Posterior vena cava (tissue), 2 donors: ENCODE results near the gene SNX25. TPM values are rescaled to one million over a fixed set of nuclear protein-coding genes. Genes with fewer than 3 reads are reported as not detected.
"Not testable (repeated sequence)": the region's sequence is repeated elsewhere in the genome, so short reads cannot be mapped to it uniquely, and the experiment has no call there.

Source experiments
- DNase-seq: peaks from one replicate; pipeline ENCODE4 v3.0.0-alpha.2; 2020; ENCODE audit warnings: low spot score
- intact Hi-C, 2 donors: fragments of 100-400 bp; cut with DNase I; formaldehyde crosslinking; loops; one replicate each; pipeline versions ENCODE4 v1.14.1 to v1.14.2; 2022 to 2023
- total RNA-seq, 2 donors: library from RNA; stranded (reverse); fragmentation: NEBNext Ultra II Directional; extraction: Animal tissue kit (Norgen Biotek cat#: 25700); gene quantifications; one replicate each; pipeline ENCODE4 v1.2.1, GENCODE V29; 2021
- donor health status: DM: yes; HTN: yes; CAD: no.
- donor health status: DM: yes; HTN: yes; CAD: no.

The SNX25 gene
- total RNA-seq, 2 donors from 2014 or later, result 19.9 to 20.3 TPM

- intact Hi-C loops, result no loop called here
- DNase-seq, result no peak
These were observed 113.4 kb downstream of the SNX25 start for GRCh38 chr4:185322803-185323202.

- intact Hi-C loops, result no loop called here
- DNase-seq, result no peak
These were observed 114.2 kb downstream of the SNX25 start for GRCh38 chr4:185323606-185324005.

GRCh38 chr4:185324361-185324760 is 115.0 kb downstream of the SNX25 start:
- intact Hi-C loops, DNase-seq: not testable (repeated sequence)

DNA sequence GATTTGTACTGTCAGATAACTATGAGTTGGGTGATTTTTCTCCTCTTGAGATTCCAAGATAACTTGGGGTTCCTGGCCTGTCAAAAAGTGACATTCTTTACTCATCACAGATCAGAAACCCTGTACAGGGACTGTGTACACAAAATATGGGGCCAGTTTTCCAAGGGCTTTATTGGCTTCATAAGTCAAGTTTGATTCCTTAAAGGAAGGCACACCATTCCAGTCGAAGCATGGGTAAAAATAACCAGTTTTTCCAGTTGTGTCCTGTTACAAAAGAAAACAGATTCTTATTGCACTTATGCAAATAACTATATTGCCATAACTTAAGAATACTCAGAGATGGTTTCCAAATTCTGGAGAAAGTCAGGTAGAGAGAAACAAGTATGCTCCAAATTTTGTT is 116.3 kb downstream of the SNX25 start:
- DNase-seq, result not testable (repeated sequence)

GRCh38 chr4:185328586-185328985 is 119.2 kb downstream of the SNX25 start:
- DNase-seq, result no peak
- intact Hi-C loops, result no loop called here

More for the DNA sequence above, 116.3 kb downstream of the SNX25 start:
- intact Hi-C loops, result not testable (repeated sequence)

GRCh38 chr4:185329879-185330510 is 120.6 kb downstream of the SNX25 start:
- DNase-seq, intact Hi-C loops: not testable (repeated sequence)

- intact Hi-C loops, result no loop called here
- DNase-seq, result no peak
These were observed 123.4 kb downstream of the SNX25 start for GRCh38 chr4:185332575-185333464.

- no peak for DNase-seq
- intact Hi-C loops, result no loop called here
These were observed 124.9 kb downstream of the SNX25 start for GRCh38 chr4:185334326-185334725.

- intact Hi-C loops, result no loop called here
- no peak for DNase-seq
These were observed 126.2 kb downstream of the SNX25 start for GRCh38 chr4:185335579-185335978.

DNA sequence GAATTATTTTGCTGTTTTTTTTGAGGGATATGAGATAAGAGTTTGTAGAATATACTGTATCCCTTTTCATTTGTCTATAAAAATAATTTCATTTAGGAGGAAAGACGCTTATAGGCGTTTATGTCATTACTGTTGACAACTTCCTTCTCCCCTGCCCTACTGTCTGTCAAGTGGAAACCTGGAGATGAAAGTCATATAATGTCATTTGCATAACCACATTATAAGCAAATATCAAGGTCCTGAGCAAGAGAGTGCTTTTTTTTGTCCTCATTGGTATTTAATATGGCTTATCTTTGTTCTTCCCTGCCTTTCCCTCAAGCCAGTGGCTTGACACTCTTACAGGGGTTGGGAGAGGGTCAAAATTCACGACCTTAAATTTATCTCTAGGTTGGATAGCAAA is 130.5 kb downstream of the SNX25 start:
- intact Hi-C loops, result loop anchor here in 1 of 2 donors (10.0 kb wide), 1 partner anchor 125 kb away; no protein-coding TSS in a partner anchor
- DNase-seq, result no peak

GRCh38 chr4:185341377-185341776 is 132.0 kb downstream of the SNX25 start:
- no peak for DNase-seq
- intact Hi-C loops, result loop anchor here in 1 of 2 donors (10.0 kb wide), 1 partner anchor 127 kb away; no protein-coding TSS in a partner anchor

DNA sequence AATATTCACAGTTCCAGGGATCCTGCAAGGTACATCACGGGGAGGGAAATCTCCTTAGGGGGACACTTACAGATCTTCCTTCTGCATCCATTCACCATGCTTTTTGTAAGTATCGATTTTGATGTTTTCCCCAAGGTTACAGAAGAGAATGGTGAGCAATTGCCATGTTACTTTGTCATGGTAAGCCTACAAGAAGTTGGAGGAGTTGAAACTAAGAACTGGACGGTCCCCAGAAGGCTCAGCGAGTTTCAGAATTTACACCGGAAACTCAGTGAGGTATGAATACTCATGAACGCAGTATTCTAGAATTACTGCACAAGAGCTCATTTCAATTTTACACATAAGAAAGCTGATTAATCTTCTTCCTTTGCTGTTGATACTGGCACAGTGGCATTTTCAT is 132.4 kb downstream of the SNX25 start:
- intact Hi-C loops, result loop anchor here in 1 of 2 donors (10.0 kb wide), 1 partner anchor 127 kb away; no protein-coding TSS in a partner anchor
- no peak for DNase-seq

GRCh38 chr4:185343726-185344581 is 134.6 kb downstream of the SNX25 start:
- DNase-seq, result no peak
- intact Hi-C loops, result loop anchor here in 1 of 2 donors (10.0 kb wide), 1 partner anchor 129 kb away; no protein-coding TSS in a partner anchor

- intact Hi-C loops, result loop anchor here in 1 of 2 donors (10.0 kb wide), 1 partner anchor 130 kb away; no protein-coding TSS in a partner anchor
- DNase-seq, result no peak
These were observed 135.5 kb downstream of the SNX25 start for GRCh38 chr4:185344743-185345538.

- intact Hi-C loops, result loop anchor here in 1 of 2 donors (10.0 kb wide), 1 partner anchor 132 kb away; no protein-coding TSS in a partner anchor
- DNase-seq, result no peak
These were observed 137.7 kb downstream of the SNX25 start for GRCh38 chr4:185346975-185347601.

GRCh38 chr4:185351691-185352090 is 142.3 kb downstream of the SNX25 start:
- DNase-seq, result no peak

GRCh38 chr4:185352202-185352601 is 142.8 kb downstream of the SNX25 start:
- no peak for DNase-seq
- intact Hi-C loops, result no loop called here

More at GRCh38 chr4:185351691-185352090, 142.3 kb downstream of the SNX25 start:
- intact Hi-C loops, result no loop called here

DNA sequence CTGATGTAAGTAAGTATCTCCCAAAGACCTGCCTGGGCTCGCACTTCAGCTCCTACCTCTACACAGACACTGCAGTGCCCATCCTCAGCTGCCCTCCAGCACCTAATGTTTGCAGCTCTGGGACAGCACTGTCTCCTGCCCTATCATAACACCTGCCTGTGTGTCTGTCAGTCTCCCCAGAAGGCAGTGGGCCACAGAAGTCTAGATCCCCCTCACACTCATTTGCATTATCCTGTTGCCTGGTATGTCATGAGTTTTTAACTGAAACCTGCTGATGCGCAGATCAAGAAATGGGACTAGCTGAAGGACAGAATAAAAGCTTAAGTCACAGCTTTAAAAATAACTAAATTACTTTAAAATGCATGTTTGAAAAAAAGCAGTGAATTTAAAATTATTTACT is 143.3 kb downstream of the SNX25 start:
- no peak for DNase-seq
- intact Hi-C loops, result no loop called here
